Smooth muscle cell of bladder (primary cell): ENCODE data around the gene ELF2. TPM values are rescaled to one million over a fixed set of nuclear protein-coding genes. Genes with fewer than 3 reads are reported as not detected.

ENCODE experiments used
- total RNA-seq: library from RNA; depleted of rRNA; stranded (reverse); fragments of >200 nt; gene quantifications from 2 replicates; pipeline ENCODE4 v1.2.3, GENCODE V29; 2014

Gene ELF2
- 34.9 and 36.8 TPM in 2 replicates for total RNA-seq

DNA sequence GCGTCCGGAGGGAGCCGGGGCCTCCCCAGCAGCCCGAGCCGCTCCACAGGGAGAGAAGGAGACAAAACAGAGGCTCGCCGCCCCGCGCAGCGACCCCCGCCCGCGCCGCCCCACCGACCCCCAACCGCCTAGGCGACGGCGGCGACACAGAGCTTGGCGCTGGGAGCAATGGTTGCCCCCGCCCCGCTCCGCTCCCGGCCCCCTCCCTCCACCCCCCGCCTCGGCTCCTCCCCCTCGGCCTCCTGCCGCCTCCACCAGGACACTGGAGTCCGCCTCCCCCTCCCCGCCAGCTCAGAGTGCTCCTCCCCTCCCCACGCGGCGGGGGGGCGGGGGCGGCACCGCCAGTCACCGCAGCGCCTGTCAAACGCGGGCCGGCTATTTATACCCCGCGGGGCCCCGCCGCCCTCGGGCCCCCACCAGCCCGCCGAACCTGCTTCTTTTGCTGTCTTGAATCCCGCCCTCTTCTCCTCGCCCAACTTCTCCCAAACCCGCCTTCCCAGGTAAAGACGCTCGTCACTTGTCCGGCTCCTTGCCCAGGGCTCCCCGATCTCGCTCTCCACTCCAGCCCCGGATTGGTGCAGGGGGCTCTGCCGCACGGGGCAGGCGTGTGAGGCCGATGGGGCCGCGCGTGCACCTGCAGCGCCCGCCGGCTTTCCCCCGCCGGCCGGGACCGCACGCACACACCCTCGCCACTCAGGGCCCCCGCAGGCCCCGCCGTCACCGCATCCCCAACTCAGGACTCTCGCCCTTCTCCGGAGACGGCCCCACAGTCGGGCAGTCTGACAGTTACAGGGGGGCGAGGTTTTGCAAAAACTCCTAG lies at the start of gene ELF2:
ELF2 (minus strand) TSS at position 170 of the 820 bp plus-strand sequence. CDS start 39,517 bp downstream, outside the sequence.

DNA sequence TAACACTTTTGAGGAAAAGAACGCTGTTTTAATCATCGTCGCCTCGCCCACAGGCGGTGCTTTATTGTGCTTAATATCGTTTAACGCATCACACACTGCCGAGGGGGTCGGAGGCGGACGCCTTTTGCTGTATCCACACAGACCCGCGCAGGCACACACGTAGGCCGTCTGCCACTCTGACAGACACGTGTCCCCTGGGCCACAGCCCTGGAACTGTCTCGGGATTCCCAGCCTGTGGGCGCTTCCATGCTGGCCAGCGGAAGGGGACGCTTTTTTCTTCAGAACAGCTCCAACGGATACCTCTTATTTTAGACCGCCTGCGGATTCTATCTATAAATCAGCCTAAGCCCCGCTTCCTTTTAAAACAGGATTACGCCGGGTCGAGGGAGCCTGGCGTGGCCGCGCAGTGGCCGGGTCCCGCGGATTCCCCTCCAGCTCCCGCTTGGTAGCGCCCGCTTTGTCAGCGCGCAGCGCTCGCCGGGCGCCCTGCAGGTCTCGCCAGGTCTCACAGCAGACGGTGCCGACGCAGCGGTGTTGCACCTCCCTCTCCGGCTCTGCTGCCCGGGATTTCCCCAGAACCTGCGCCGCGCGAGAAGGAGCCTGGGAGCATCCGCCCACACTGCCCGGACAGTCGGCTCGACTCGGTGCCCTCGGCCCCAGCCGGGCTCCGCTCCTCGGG lies 161.6 kb downstream of the ELF2 start, which contains the start of gene NOCT:
NOCT (plus strand) TSS at position 513 of the 679 bp plus-strand sequence. CDS start 201 bp downstream, outside the sequence.

Other genes with a start within 250 kb of the ELF2 start
- 11.9 and 22.6 TPM in 2 replicates for gene NOCT, start 161.4 kb downstream of the ELF2 start, total RNA-seq
- 19.2 and 31.9 TPM in 2 replicates for gene MGARP, start 103.0 kb upstream of the ELF2 start, total RNA-seq
- 17.5 and 22.2 TPM in 2 replicates for gene NAA15, start 124.3 kb upstream of the ELF2 start, total RNA-seq
- gene NDUFC1, start 125.3 kb upstream of the ELF2 start, total RNA-seq, result 45.0 and 53.6 TPM in 2 replicates